Trophoblast cell (in vitro differentiated cells and primary cell): ENCODE measurements around the gene MRPL24.

ENCODE experiments used
- DNase-seq, 2 donors: peaks; one replicate each; pipeline ENCODE4 v3.0.0-alpha.2; 2016
- H2AFZ ChIP-seq: 2 replicates; pipeline ENCODE4 v1.6.1; 2013; ENCODE audit warnings: low read length, moderate library complexity, mild to moderate bottlenecking; ENCODE audit not compliant: insufficient read depth, poor library complexity
- H2AK5ac ChIP-seq: 2 replicates; pipeline ENCODE4 v1.6.1; 2013; ENCODE audit warnings: mild to moderate bottlenecking, low read length
- H2BK120ac ChIP-seq: 2 replicates; pipeline ENCODE4 v1.6.1; 2013; ENCODE audit warnings: low read length, mild to moderate bottlenecking, moderate library complexity; ENCODE audit not compliant: insufficient read depth, poor library complexity
- H2BK12ac ChIP-seq: 2 replicates; pipeline ENCODE4 v1.6.1; 2013; ENCODE audit warnings: mild to moderate bottlenecking, low read length, moderate library complexity
- H2BK5ac ChIP-seq: 2 replicates; pipeline ENCODE4 v1.6.1; 2013; ENCODE audit warnings: low read length, low read depth, moderate library complexity, mild to moderate bottlenecking; ENCODE audit not compliant: poor library complexity
- H3K14ac ChIP-seq: 2 replicates; pipeline ENCODE4 v1.6.1; 2013; ENCODE audit warnings: mild to moderate bottlenecking, low read length
- H3K18ac ChIP-seq: 2 replicates; pipeline ENCODE4 v1.6.1; 2013; ENCODE audit warnings: mild to moderate bottlenecking, low read length
- H3K23ac ChIP-seq: 2 replicates; pipeline ENCODE4 v1.6.1; 2013; ENCODE audit warnings: low read length
- H3K27ac ChIP-seq: 2 replicates; pipeline ENCODE4 v1.5.1; 2013; ENCODE audit warnings: low read depth, mild to moderate bottlenecking, inconsistent platforms, low read length, moderate library complexity
- H3K27me3 ChIP-seq: 2 replicates; pipeline ENCODE4 v1.6.1; 2013; ENCODE audit warnings: inconsistent platforms, mild to moderate bottlenecking, low read length, moderate library complexity; ENCODE audit not compliant: insufficient read depth
- H3K36me3 ChIP-seq, 2 experiments: 1 replicate in 1 of 2; 2 replicates in 1 of 2; pipeline ENCODE4 v1.6.1; 2013; ENCODE audit warnings: low read length in 2 of 2, mild to moderate bottlenecking in 2 of 2, moderate library complexity in 1 of 2; ENCODE audit not compliant: insufficient read depth in 2 of 2, control insufficient read depth in 1 of 2
- H3K4ac ChIP-seq: 2 replicates; pipeline ENCODE4 v1.6.1; 2013; ENCODE audit warnings: low read depth, mild to moderate bottlenecking, low read length, moderate library complexity
- H3K4me1 ChIP-seq, 2 experiments: 1 replicate in 1 of 2; 2 replicates in 1 of 2; pipeline ENCODE4 v1.6.1; 2013; ENCODE audit warnings: low read length in 2 of 2, mild to moderate bottlenecking in 2 of 2, moderate library complexity in 1 of 2; ENCODE audit not compliant: insufficient read depth in 2 of 2, control insufficient read depth in 1 of 2
- H3K4me2 ChIP-seq: 2 replicates; pipeline ENCODE4 v1.6.1; 2013; ENCODE audit warnings: inconsistent platforms, mild to moderate bottlenecking, low read length, moderate library complexity
- H3K4me3 ChIP-seq: 2 replicates; pipeline ENCODE4 v1.5.1; 2013; ENCODE audit warnings: mild to moderate bottlenecking, low read depth, low read length, inconsistent platforms
- H3K79me1 ChIP-seq: one replicate; pipeline ENCODE4 v1.6.1; 2013; ENCODE audit warnings: low read length
- H3K79me2 ChIP-seq: 2 replicates; pipeline ENCODE4 v1.6.1; 2013; ENCODE audit warnings: low read length, mild to moderate bottlenecking; ENCODE audit not compliant: control insufficient read depth, insufficient read depth, poor library complexity
- H3K9ac ChIP-seq: 2 replicates; pipeline ENCODE4 v1.6.1; 2013; ENCODE audit warnings: mild to moderate bottlenecking, low read length
- H3K9me3 ChIP-seq: 2 replicates; pipeline ENCODE4 v1.6.1; 2013; ENCODE audit warnings: low read depth, mild to moderate bottlenecking, control low read depth, inconsistent platforms, low read length; ENCODE audit not compliant: insufficient read depth
- H4K12ac ChIP-seq: 2 replicates; pipeline ENCODE4 v1.6.1; 2013; ENCODE audit warnings: low read depth, mild to moderate bottlenecking, low read length, moderate library complexity
- H4K8ac ChIP-seq: 2 replicates; pipeline ENCODE4 v1.6.1; 2013; ENCODE audit warnings: low read depth, mild to moderate bottlenecking, low read length, moderate library complexity
- H4K91ac ChIP-seq: one replicate; pipeline ENCODE4 v1.6.1; 2013; ENCODE audit warnings: low read depth, mild to moderate bottlenecking, low read length, moderate library complexity
- WGBS: extraction: QIAGEN DNeasy Blood & Tissue Kit; methylation state at CpG from one replicate; pipeline ENCODE4 v1.1.7; 2013; ENCODE audit warnings: missing lambda C conversion rate; ENCODE audit not compliant: insufficient read length, insufficient coverage; ENCODE audit errors: extremely low coverage; 5-methylcytosine and 5-hydroxymethylcytosine counted together

MRPL24 gene

DNA sequence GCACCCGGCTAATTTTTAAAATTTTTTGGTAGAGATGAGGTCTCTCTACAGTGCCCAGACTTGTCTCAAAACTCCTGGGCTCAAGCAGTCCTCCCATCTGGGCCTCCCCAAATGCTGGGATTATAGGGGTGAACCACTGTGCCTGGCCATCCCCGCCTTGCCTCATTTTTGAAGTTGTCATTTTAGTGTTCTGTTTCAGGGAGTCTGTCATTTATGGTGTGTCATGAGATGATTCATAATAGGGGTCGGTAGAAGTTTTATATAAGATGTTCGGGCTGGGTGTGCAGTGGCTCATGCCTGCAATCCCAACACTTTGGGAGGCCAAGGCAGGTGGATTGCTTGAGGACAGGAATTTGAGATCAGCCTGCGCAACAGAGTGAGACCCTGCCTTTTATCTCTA, 34.9 kb upstream of the MRPL24 start:
- Histone ChIP-seq H3K36me3 (peaks cover 8 to 13% of the 10 kb centered on the region in 2 experiments), H4K12ac (no peak overlapping the region), H2BK120ac (no peak overlapping the region), H2AFZ (no peak overlapping the region), H2BK12ac (no peak overlapping the region), H4K8ac (no peak overlapping the region), H3K4me1 (no peaks in the 10 kb centered on the region), H3K79me1 (no peaks in the 10 kb centered on the region), H3K23ac (no peak overlapping the region), H2BK5ac (no peak overlapping the region), H4K91ac (no peak overlapping the region), H3K14ac (no peak overlapping the region), H3K18ac (no peak overlapping the region), H3K79me2 (peaks cover 12% of the 10 kb centered on the region), H3K27me3 (no peaks in the 10 kb centered on the region), H3K9ac (no peak overlapping the region), H3K9me3 (no peaks in the 10 kb centered on the region), H3K4me3 (no peak overlapping the region), H3K4me2 (no peak overlapping the region), H3K4ac (peak overlapping the region; percentile 58), H2AK5ac (no peak overlapping the region), H3K27ac (no peak overlapping the region)
- no peak for DNase-seq
- WGBS: no CpG with 5 or more reads among the region's 5 CpGs

DNA sequence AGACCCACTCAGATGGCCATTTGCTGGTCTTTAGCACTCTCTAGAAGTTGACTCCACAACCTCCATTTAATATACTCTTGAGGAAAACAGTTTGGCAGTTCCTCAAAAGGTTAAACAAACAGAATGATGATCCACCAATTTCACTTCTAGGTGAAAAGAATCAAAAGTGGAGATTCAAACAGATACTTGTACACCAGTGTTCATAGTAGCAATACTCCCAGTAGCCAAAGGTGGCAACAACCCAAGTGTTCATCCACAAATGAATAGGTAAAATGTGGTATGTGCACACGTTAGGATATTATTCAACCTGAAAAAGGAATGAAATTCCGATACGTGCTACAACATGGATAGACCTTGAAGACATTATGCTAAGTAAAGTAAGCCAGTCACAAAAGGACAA, 32.7 kb upstream of the MRPL24 start:
- H3K4me3 ChIP-seq: no peak overlapping the region
- DNase-seq: no peak
- WGBS: no CpG with 5 or more reads among the region's 3 CpGs
- no peak overlapping the region for H2BK5ac ChIP-seq
- no peak overlapping the region for H4K12ac ChIP-seq
- no peak overlapping the region for H3K23ac ChIP-seq
- no peak overlapping the region for H4K8ac ChIP-seq
- no peaks in the 10 kb centered on the region for H3K4me1 ChIP-seq
- H3K79me2 ChIP-seq: peaks cover 10% of the 10 kb centered on the region
- no peak overlapping the region for H3K18ac ChIP-seq
- no peak overlapping the region for H2AFZ ChIP-seq
- H4K91ac ChIP-seq: no peak overlapping the region
- no peak overlapping the region for H3K4ac ChIP-seq
- no peak overlapping the region for H2BK120ac ChIP-seq
- peaks cover 8 to 16% of the 10 kb centered on the region in 2 experiments for H3K36me3 ChIP-seq
- H3K27ac ChIP-seq: no peak overlapping the region
- H3K27me3 ChIP-seq: no peaks in the 10 kb centered on the region
- H3K9ac ChIP-seq: no peak overlapping the region
- no peaks in the 10 kb centered on the region for H3K9me3 ChIP-seq
- H2AK5ac ChIP-seq: no peak overlapping the region
- H3K14ac ChIP-seq: no peak overlapping the region
- H3K4me2 ChIP-seq: no peak overlapping the region
- no peaks in the 10 kb centered on the region for H3K79me1 ChIP-seq
- no peak overlapping the region for H2BK12ac ChIP-seq

- Histone ChIP-seq H4K8ac (no peak overlapping the region), H4K12ac (no peak overlapping the region), H3K9me3 (no peaks in the 10 kb centered on the region), H3K9ac (no peak overlapping the region), H3K14ac (no peak overlapping the region), H4K91ac (no peak overlapping the region), H3K4ac (peak overlapping the region; percentile 44), H3K27ac (no peak overlapping the region), H3K23ac (no peak overlapping the region), H2BK5ac (no peak overlapping the region), H3K4me3 (no peak overlapping the region), H2AK5ac (no peak overlapping the region), H3K27me3 (no peaks in the 10 kb centered on the region), H2BK120ac (no peak overlapping the region), H3K79me1 (peaks cover 3% of the 10 kb centered on the region), H3K18ac (no peak overlapping the region), H3K4me1 (peaks cover 2 to 5% of the 10 kb centered on the region in 2 experiments), H2BK12ac (no peak overlapping the region), H3K79me2 (peaks cover 16% of the 10 kb centered on the region), H3K36me3 (peaks cover 8 to 16% of the 10 kb centered on the region in 2 experiments), H3K4me2 (peak overlapping the region; percentile 22), H2AFZ (no peak overlapping the region)
- WGBS: no CpG with 5 or more reads among the region's 9 CpGs
- DNase-seq: no peak
Measured at GRCh38 chr1:156772728-156773497, 32.0 kb upstream of the MRPL24 start.

- Histone ChIP-seq H3K9me3 (no peaks in the 10 kb centered on the region), H3K79me2 (peaks cover 21% of the 10 kb centered on the region), H4K91ac (no peak overlapping the region), H2AFZ (no peak overlapping the region), H3K18ac (no peak overlapping the region), H3K9ac (no peak overlapping the region), H3K23ac (no peak overlapping the region), H3K4me2 (no peak overlapping the region), H2AK5ac (no peak overlapping the region), H2BK12ac (no peak overlapping the region), H3K27ac (no peak overlapping the region), H3K27me3 (no peaks in the 10 kb centered on the region), H3K14ac (no peak overlapping the region), H3K4me3 (no peak overlapping the region), H3K4me1 (peaks cover 2 to 5% of the 10 kb centered on the region in 2 experiments), H4K12ac (no peak overlapping the region), H3K79me1 (peaks cover 8% of the 10 kb centered on the region), H2BK5ac (no peak overlapping the region), H3K4ac (peak overlapping the region; percentile 39), H3K36me3 (peaks cover 8 to 16% of the 10 kb centered on the region in 2 experiments), H2BK120ac (no peak overlapping the region), H4K8ac (no peak overlapping the region)
- WGBS: no CpG with 5 or more reads among the region's 3 CpGs
- DNase-seq: no peak
Measured at GRCh38 chr1:156772222-156772621, 31.3 kb upstream of the MRPL24 start.
